Panc1 (cell line): Measurements from ENCODE around the gene NATD1.

Experiments used
- CTCF ChIP-seq: fragments of 450-650 bp; IDR thresholded peaks from 2 replicates; pipeline ENCODE4 v1.5.1; 2017; ENCODE audit warnings: mild to moderate bottlenecking
- POLR2AphosphoS5 ChIP-seq: IDR thresholded peaks from 2 replicates; pipeline ENCODE4 v1.6.1; 2012; ENCODE audit warnings: mild to moderate bottlenecking, low read depth, low read length, moderate library complexity

- TF ChIP-seq CTCF (no peak), POLR2AphosphoS5 (no peak)
These were observed 29.6 kb upstream of the NATD1 start for GRCh38 chr17:21282850-21283249.
